ENCODE measurements around the gene MBD6. TPM values are rescaled to one million over a fixed set of nuclear protein-coding genes. Genes with fewer than 3 reads are reported as not detected.

Gene MBD6
- total and polyA plus RNA-seq, 11 donors = 11.4 to 43.3 (median 28.7) TPM

DNA sequence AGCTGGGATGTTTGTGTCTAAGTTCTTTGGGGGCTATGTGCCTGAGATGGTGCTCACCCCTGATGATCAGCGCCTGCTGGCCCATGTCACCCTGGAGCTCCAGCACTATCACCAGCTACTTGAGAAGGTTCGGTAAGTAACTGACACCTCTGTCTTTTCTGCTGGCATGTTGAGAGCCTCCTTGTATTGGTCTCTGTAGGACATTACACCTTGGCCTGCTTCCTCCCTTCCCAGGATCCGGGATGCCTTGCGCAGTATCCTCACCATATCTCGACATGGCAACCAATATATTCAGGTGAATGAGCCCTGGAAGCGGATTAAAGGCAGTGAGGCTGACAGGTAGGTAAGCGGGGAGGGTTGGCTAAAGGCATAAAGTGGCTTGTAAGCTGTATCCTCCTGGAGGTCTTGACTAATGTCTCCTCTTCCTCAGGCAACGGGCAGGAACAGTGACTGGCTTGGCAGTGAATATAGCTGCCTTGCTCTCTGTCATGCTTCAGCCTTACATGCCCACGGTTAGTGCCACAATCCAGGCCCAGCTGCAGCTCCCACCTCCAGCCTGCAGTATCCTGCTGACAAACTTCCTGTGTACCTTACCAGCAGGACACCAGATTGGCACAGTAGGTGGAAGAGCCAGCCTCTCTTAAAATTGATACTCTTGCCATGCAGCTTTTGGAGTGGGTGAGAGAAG, 7.8 kb upstream of the MBD6 start:
- Histone ChIP-seq H3K27ac (peak overlapping the region in 2 of 12 donors; percentile 2 to 41), H3K36me3 (peaks cover 3 to 93% (median 80%) of the 10 kb centered on the region in 9 donors), H3K4me3 (no peak overlapping the region), H3K27me3 (no peaks in the 10 kb centered on the region), H3K4me1 (peaks cover 0 to 51% (median 25%) of the 10 kb centered on the region in 12 donors), H3K9me3 (no peaks in the 10 kb centered on the region)
- TF ChIP-seq POLR2A (IDR thresholded peaks at IDR 0.05) = no peak
- TF ChIP-seq, protein P1, sequence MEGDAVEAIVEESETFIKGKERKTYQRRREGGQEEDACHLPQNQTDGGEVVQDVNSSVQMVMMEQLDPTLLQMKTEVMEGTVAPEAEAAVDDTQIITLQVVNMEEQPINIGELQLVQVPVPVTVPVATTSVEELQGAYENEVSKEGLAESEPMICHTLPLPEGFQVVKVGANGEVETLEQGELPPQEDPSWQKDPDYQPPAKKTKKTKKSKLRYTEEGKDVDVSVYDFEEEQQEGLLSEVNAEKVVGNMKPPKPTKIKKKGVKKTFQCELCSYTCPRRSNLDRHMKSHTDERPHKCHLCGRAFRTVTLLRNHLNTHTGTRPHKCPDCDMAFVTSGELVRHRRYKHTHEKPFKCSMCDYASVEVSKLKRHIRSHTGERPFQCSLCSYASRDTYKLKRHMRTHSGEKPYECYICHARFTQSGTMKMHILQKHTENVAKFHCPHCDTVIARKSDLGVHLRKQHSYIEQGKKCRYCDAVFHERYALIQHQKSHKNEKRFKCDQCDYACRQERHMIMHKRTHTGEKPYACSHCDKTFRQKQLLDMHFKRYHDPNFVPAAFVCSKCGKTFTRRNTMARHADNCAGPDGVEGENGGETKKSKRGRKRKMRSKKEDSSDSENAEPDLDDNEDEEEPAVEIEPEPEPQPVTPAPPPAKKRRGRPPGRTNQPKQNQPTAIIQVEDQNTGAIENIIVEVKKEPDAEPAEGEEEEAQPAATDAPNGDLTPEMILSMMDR (IDR thresholded peaks at IDR 0.05) = no peak
- intact Hi-C loops (cut with DNase I) = loop anchor here in 1 of 10 donors (5.0 kb wide), 1 partner anchor 828 kb away; the partner anchor contains the start of gene PTGES3
- 69 to 82% (median 79%) methylated on average over 8 to 9 of the region's 9 CpGs for WGBS, 4 donors
- ATAC-seq (no peak), DNase-seq (no peak)

DNA sequence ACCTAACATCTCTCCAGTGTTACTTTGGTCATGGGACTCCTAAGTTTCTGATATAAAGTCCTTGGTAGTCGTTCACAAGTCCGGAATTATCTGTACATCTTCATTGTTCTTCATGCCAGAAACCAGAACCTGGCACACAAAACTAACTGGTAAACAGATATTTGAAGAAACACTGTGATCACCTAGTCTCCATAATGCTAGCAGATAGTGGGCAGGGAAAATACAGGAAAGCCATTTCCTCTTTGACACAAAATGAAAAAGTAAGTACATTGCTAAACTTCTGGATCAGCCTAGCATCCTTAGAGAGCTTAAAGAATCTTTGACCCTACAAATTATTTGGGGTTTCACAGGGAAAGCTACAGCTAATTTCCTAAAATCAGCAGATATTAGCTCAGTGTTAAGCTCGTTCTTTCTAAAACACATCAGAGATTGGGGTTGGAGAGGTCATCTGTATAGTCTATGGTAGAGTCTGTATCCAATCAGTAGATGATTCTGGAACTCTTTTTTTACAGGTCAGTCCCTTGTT, 7.2 kb upstream of the MBD6 start:
- Histone ChIP-seq H3K27ac (peak overlapping the region in 1 of 12 donors; percentile 28), H3K4me3 (no peak overlapping the region), H3K36me3 (peaks cover 3 to 86% (median 74%) of the 10 kb centered on the region in 9 donors), H3K4me1 (peaks cover 0 to 51% (median 25%) of the 10 kb centered on the region in 12 donors), H3K27me3 (no peaks in the 10 kb centered on the region), H3K9me3 (no peaks in the 10 kb centered on the region)
- TF ChIP-seq, protein P1 (IDR thresholded peaks at IDR 0.05) = no peak
- TF ChIP-seq POLR2A (IDR thresholded peaks at IDR 0.05) = no peak
- ATAC-seq (no peak), DNase-seq (no peak)
- intact Hi-C loops (cut with DNase I) = loop anchor here in 1 of 10 donors (5.0 kb wide), 1 partner anchor 828 kb away; the partner anchor contains the start of gene PTGES3
- 26 to 74% (median 57%) methylated on average over 3 of the region's 3 CpGs for WGBS, 4 donors

DNA sequence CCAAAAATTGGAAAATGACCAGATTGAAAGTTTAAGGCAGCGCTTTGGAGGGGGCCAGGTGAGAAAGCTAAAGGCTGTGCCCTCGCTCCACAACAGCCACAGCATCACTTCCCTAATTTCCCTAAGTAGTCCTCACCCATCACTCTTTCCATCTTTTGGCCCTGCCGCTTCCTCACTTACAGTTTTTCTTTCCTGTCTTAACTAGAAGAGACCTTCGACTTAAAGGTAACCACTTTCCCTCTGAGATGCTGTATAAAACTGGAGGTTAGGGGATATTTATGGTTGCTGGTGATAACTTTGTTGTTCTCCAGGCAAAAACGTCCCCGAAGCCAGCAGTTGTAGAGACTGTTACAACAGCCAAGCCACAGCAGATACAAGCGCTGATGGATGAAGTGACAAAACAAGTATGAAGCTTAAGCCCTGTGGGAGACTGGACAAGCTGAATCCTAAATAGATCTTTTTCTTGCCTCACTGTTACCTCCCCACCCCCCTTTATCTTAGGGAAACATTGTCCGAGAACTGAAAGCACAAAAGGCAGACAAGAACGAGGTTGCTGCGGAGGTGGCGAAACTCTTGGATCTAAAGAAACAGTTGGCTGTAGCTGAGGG, 6.6 kb upstream of the MBD6 start:
- Histone ChIP-seq H3K9me3 (no peaks in the 10 kb centered on the region), H3K27ac (peak overlapping the region in 3 of 12 donors; percentile 28 to 99 (median 91)), H3K4me3 (no peak overlapping the region), H3K4me1 (peaks cover 0 to 55% (median 29%) of the 10 kb centered on the region in 12 donors), H3K27me3 (no peaks in the 10 kb centered on the region), H3K36me3 (peaks cover 3 to 81% (median 68%) of the 10 kb centered on the region in 9 donors)
- ATAC-seq = no peak
- intact Hi-C loops (cut with DNase I) = loop anchor here in 1 of 10 donors (5.0 kb wide), 1 partner anchor 829 kb away; the partner anchor contains the start of gene PTGES3
- DNase-seq = no peak
- 76 to 78% (median 77%) methylated on average over 11 of the region's 11 CpGs for WGBS, 4 donors
- no peak for TF ChIP-seq POLR2A (IDR thresholded peaks at IDR 0.05)
- TF ChIP-seq, protein P1 (IDR thresholded peaks at IDR 0.05) = no peak

Data from heart left ventricle (tissue), 16 donors.